ENCODE measurements around the gene GPRC5B.

GPRC5B gene

DNA sequence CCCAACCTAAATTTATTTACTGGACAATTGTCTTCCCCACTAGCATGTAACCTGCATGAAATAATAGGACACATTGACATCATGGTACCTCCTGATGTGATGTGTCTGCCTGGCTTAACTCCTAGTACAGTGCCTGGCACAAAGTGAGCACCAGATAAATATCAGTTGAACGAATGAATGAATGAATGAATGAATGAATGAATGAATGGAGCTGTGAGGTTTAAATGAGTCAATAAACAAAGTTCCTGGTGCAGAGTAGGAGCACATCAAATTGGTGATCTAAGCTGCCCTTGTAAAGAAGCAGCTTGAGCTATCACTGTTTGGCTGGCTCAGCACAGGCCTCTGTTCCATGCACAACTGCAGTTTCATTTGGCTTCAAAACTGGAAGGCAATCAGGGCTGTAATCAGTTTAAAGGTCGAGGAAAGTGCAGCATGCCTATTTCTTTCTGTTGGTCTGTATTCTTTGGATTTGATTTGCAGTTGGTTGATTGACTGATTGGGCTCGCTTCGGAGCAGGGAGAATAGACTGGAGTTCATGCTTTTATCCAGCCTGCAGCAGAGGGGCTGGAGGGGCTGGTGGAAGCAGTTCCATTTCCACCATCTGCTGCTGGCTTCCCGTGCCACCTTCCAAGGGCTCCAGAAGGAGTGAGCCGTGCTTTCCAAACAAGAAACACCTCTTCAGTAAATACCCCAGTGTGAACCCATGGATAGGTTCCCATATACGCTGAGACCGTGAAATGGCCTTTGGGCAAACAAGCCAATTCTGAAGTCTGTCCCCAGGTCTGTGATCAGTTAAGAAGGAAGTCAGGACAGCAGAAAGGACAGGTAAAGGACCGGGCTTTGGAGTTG is 54.6 kb downstream of the GPRC5B start:
- no peaks in the 10 kb centered on the region for H3K9me3 Mint-ChIP-seq
- no peaks in the 10 kb centered on the region for H3K27me3 Mint-ChIP-seq (ENCODE audit: low read depth)
- H3K36me3 Mint-ChIP-seq (ENCODE audit: low read depth), result peaks cover 20% of the 10 kb centered on the region
- TF ChIP-seq, protein P1, sequence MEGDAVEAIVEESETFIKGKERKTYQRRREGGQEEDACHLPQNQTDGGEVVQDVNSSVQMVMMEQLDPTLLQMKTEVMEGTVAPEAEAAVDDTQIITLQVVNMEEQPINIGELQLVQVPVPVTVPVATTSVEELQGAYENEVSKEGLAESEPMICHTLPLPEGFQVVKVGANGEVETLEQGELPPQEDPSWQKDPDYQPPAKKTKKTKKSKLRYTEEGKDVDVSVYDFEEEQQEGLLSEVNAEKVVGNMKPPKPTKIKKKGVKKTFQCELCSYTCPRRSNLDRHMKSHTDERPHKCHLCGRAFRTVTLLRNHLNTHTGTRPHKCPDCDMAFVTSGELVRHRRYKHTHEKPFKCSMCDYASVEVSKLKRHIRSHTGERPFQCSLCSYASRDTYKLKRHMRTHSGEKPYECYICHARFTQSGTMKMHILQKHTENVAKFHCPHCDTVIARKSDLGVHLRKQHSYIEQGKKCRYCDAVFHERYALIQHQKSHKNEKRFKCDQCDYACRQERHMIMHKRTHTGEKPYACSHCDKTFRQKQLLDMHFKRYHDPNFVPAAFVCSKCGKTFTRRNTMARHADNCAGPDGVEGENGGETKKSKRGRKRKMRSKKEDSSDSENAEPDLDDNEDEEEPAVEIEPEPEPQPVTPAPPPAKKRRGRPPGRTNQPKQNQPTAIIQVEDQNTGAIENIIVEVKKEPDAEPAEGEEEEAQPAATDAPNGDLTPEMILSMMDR (IDR thresholded peaks at IDR 0.05; ENCODE audit: unreplicated experiment in 3 of 3), result no peak
- H3K27ac Mint-ChIP-seq, result peak overlapping the region; percentile 46 to 60 (median 58)
- no peak overlapping the region for H3K4me3 Mint-ChIP-seq
- H3K4me1 Mint-ChIP-seq, result peaks cover 40% of the 10 kb centered on the region

DNA sequence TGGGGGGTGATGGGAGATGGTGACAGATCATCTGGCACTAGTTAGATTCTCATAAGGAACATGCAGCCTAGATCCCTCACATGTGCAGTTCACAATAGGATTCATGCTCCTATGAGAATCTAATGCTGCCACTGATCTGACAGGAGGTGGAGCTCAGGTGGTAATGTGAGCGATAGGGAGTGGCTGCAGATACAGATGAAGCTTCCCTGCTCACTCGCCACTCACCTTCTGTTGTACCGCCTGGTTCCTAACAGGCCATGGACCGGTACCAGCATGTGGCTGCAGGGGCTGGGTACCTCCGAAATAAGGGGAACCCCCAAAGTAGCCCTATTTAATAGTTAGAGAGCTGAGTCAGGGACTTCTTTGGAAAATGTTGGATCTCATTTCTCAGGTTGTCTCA is 60.4 kb downstream of the GPRC5B start:
- Mint-ChIP-seq H3K4me1 (peaks cover 6% of the 10 kb centered on the region), H3K9me3 (no peaks in the 10 kb centered on the region), H3K4me3 (no peak overlapping the region), H3K36me3 (ENCODE audit: low read depth) (peaks cover 20% of the 10 kb centered on the region), H3K27me3 (ENCODE audit: low read depth) (no peaks in the 10 kb centered on the region), H3K27ac (no peak overlapping the region)
- TF ChIP-seq, protein P1 (IDR thresholded peaks at IDR 0.05; ENCODE audit: unreplicated experiment in 3 of 3), result no peak

DNA sequence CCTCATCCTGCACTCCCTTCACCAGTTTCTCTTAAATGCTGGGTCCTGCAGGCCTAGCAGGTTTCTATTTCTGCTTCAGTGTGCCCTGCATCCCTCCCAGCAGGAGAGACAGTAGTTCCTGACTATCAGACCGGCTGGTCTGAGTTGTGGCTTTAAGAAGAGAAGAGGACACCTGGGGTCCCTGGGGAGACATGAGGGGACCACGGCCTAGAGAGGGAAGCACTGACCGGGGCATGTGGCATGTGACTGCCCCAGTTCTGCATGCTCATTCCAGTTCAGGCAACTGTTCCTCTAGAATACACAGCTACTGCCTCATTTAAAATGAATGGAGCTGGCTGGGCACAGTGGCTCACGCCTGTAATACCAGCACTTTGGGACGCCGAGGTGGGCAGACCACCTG is 61.3 kb downstream of the GPRC5B start:
- TF ChIP-seq, protein P1 (IDR thresholded peaks at IDR 0.05; ENCODE audit: unreplicated experiment in 3 of 3), result no peak
- Mint-ChIP-seq H3K4me1 (peaks cover 6% of the 10 kb centered on the region), H3K4me3 (no peak overlapping the region)

DNA sequence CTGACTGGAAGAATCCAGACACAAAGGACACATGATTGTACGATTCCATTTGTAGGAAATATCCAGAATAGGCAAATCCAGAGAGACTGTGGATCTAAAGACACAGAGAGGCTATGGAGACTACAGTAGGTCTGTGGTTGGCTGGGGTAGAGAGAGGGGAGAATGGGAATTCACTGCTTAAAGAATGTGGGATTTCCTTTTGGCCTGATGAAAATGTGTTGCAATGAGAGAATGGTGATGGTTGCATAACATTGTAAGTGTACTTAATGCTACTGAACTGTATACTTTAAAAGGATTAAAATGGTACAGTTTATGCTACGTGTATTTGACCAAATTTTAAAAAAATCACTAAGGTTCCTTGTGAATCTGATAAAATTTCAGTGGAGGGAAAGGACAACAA is 62.1 kb downstream of the GPRC5B start:
- H3K27ac Mint-ChIP-seq, result no peak overlapping the region
- H3K36me3 Mint-ChIP-seq (ENCODE audit: low read depth), result peaks cover 19% of the 10 kb centered on the region
- TF ChIP-seq, protein P1 (IDR thresholded peaks at IDR 0.05; ENCODE audit: unreplicated experiment in 3 of 3), result no peak
- no peaks in the 10 kb centered on the region for H3K27me3 Mint-ChIP-seq (ENCODE audit: low read depth)
- H3K4me3 Mint-ChIP-seq, result no peak overlapping the region
- no peaks in the 10 kb centered on the region for H3K9me3 Mint-ChIP-seq
- peaks cover 5% of the 10 kb centered on the region for H3K4me1 Mint-ChIP-seq

More for the DNA sequence above, 61.3 kb downstream of the GPRC5B start:
- H3K27ac Mint-ChIP-seq, result no peak overlapping the region
- H3K27me3 Mint-ChIP-seq (ENCODE audit: low read depth), result no peaks in the 10 kb centered on the region
- H3K36me3 Mint-ChIP-seq (ENCODE audit: low read depth), result peaks cover 20% of the 10 kb centered on the region
- H3K9me3 Mint-ChIP-seq, result no peaks in the 10 kb centered on the region

DNA sequence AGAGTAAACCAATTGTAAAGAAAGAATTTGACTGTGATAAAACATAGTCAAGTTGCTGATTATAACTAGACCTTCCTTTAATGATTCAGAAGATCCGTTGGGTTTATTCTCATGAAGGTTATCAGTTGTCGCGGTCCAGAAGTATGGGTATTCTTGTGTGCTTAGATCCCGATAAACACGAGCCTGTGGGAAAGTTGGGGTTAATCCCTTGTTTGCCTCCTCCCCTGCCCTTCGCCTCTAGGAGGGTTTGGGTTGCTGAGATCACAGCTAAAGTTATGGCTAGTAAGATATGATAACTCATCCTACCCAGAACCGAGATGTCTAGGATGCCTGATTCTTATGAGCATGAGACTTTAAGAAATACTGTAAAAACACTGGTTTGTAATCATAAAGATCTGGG is 66.8 kb downstream of the GPRC5B start:
- Mint-ChIP-seq H3K27ac (peak overlapping the region in 1 of 3 experiments; percentile 79), H3K4me1 (peaks cover 4% of the 10 kb centered on the region), H3K4me3 (no peak overlapping the region), H3K9me3 (peaks cover 6% of the 10 kb centered on the region), H3K36me3 (ENCODE audit: low read depth) (peaks cover 13% of the 10 kb centered on the region), H3K27me3 (ENCODE audit: low read depth) (no peaks in the 10 kb centered on the region)
- TF ChIP-seq, protein P1 (IDR thresholded peaks at IDR 0.05; ENCODE audit: unreplicated experiment in 3 of 3), result no peak

DNA sequence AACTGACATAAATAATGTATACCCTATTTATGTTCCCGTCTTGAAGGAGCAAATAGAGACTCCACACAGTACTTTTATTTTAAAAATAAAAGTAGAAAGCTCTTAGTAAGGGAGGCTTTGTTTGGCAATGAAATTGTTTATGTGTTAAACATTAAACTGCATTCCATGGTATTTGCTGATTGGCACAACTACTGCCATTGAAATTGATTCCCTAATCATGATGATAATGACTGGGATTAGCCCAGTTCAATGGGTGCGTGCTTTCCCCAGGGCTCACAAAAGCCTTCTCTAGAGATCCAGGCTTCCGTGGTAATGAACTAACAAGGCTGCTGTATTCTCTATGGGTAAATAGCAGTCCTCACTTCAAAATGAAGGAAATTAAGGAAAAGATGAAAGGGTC is 67.5 kb downstream of the GPRC5B start:
- H3K4me3 Mint-ChIP-seq, result no peak overlapping the region
- peaks cover 4% of the 10 kb centered on the region for H3K4me1 Mint-ChIP-seq
- H3K27me3 Mint-ChIP-seq (ENCODE audit: low read depth), result no peaks in the 10 kb centered on the region
- peak overlapping the region in 2 of 3 experiments; percentile 58 to 79 for H3K27ac Mint-ChIP-seq
- H3K9me3 Mint-ChIP-seq, result peaks cover 9% of the 10 kb centered on the region
- TF ChIP-seq, protein P1 (IDR thresholded peaks at IDR 0.05; ENCODE audit: unreplicated experiment in 3 of 3), result no peak
- peaks cover 13% of the 10 kb centered on the region for H3K36me3 Mint-ChIP-seq (ENCODE audit: low read depth)
